Measurements from ENCODE around the gene ATP8A2.

DNA sequence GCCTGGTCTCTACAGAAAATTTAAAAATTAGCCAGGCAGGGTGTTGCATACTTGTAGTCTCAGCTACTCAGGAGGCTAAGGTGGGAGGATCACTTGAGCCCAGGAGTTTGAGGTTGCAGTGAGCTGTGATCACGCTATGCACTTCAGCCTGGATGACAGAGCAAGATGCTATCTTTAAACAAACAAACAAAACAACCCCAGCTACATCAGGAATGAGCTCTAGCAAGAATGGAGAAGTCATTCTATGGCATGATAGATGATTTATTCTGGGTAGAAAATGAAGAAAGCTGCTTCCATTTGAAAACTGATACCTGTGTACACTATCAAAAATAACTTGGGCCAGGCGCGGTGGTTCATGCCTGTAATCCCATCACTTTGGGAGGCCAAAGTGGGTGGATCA lies 695.8 kb downstream of the ATP8A2 start:
- no peak for TF ChIP-seq POLR2A (IDR thresholded peaks at IDR 0.05)
- TF ChIP-seq, protein P1, sequence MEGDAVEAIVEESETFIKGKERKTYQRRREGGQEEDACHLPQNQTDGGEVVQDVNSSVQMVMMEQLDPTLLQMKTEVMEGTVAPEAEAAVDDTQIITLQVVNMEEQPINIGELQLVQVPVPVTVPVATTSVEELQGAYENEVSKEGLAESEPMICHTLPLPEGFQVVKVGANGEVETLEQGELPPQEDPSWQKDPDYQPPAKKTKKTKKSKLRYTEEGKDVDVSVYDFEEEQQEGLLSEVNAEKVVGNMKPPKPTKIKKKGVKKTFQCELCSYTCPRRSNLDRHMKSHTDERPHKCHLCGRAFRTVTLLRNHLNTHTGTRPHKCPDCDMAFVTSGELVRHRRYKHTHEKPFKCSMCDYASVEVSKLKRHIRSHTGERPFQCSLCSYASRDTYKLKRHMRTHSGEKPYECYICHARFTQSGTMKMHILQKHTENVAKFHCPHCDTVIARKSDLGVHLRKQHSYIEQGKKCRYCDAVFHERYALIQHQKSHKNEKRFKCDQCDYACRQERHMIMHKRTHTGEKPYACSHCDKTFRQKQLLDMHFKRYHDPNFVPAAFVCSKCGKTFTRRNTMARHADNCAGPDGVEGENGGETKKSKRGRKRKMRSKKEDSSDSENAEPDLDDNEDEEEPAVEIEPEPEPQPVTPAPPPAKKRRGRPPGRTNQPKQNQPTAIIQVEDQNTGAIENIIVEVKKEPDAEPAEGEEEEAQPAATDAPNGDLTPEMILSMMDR (IDR thresholded peaks at IDR 0.05): no peak
